Endothelial cell of umbilical vein (primary cell): Measurements from ENCODE around the gene EFEMP1. TPM values are rescaled to one million over a fixed set of nuclear protein-coding genes. Genes with fewer than 3 reads are reported as not detected.
A peak's percentile ranks its signal among the peaks of the same experiment; 100 is the strongest.

Experiments
- BruUV-seq: library from RNA; stranded (reverse); fragments of 400-500 nt; replicated peaks from 2 replicates; lab custom pipeline; 2021; lab: Mats Ljungman, UMichigan
- CTCF ChIA-PET: fragments of 300-600, 350-600 bp; sonication (Branson Sonifier 250); formaldehyde crosslinking; loops from one replicate; lab custom pipeline; 2021; ENCODE audit warnings: antibody characterized with exemption, inconsistent platforms; lab: Charles Lee
- POLR2A ChIA-PET: fragments of 300-600, 350-600 bp; sonication (Branson Sonifier 250); formaldehyde crosslinking; loops from one replicate; lab custom pipeline; 2021; ENCODE audit warnings: antibody characterized with exemption, inconsistent platforms; lab: Charles Lee
- DNase-seq: peaks from one replicate; pipeline ENCODE4 v3.0.0-alpha.2; 2011; ENCODE audit warnings: low read depth, low spot score
- FAIRE-seq: peaks from 2 replicates; lab custom pipeline; 2011; peaks lifted over from hg19 to GRCh38; lab: Jason Lieb, UNC
- H2AFZ ChIP-seq: 2 replicates; pipeline ENCODE4 v1.6.0; 2012; ENCODE audit warnings: low read depth, low read length, control low read depth, inconsistent platforms
- H3K27ac ChIP-seq: 2 replicates; pipeline ENCODE4 v1.5.1; 2011; ENCODE audit warnings: low read depth, mild to moderate bottlenecking, control low read depth, low read length, moderate library complexity; ENCODE audit not compliant: insufficient read depth
- H3K27me3 ChIP-seq, 2 experiments: 2 replicates each; pipeline versions ENCODE4 v1.6.0 to v1.6.1; 2011; ENCODE audit warnings: low read length in 2 of 2, mixed read lengths in 1 of 2; ENCODE audit not compliant: control insufficient read depth in 2 of 2, insufficient read depth in 2 of 2
- H3K36me3 ChIP-seq, 2 experiments: 2 replicates in 1 of 2; 3 replicates in 1 of 2; pipeline ENCODE4 v1.5.1; 2011; ENCODE audit warnings: low read length in 2 of 2, mild to moderate bottlenecking in 1 of 2, moderate library complexity in 1 of 2; ENCODE audit not compliant: control insufficient read depth in 2 of 2, insufficient read depth in 2 of 2; ENCODE audit errors: extremely low read depth in 1 of 2
- H3K4me1 ChIP-seq: 3 replicates; pipeline ENCODE4 v1.5.1; 2011; ENCODE audit warnings: mild to moderate bottlenecking, low read length; ENCODE audit not compliant: control insufficient read depth, insufficient read depth; ENCODE audit errors: extremely low read depth
- H3K4me2 ChIP-seq: 2 replicates; pipeline ENCODE4 v1.6.1; 2011; ENCODE audit warnings: low read length, control low read depth, mixed read lengths; ENCODE audit not compliant: insufficient read depth
- H3K4me3 ChIP-seq, 3 experiments: fragments of 200-600 bp in 1 of 3; sonication (generic), shearing (Covaris generic) in 1 of 3; replicated peaks in 1 of 3; 2 replicates each; pipeline ENCODE4 v1.5.1; 2011 to 2016; ENCODE audit warnings: control low read depth in 3 of 3, low read length in 3 of 3, mild to moderate bottlenecking in 2 of 3, inconsistent platforms in 1 of 3, low read depth in 1 of 3, moderate library complexity in 1 of 3; ENCODE audit not compliant: insufficient read depth in 1 of 3
- H3K79me2 ChIP-seq: 2 replicates; pipeline ENCODE4 v1.6.0; 2012; ENCODE audit warnings: low read length, inconsistent platforms; ENCODE audit not compliant: control insufficient read depth, insufficient read depth
- H3K9ac ChIP-seq: replicated peaks from 2 replicates; pipeline ENCODE3; 2011; ENCODE audit warnings: low read length, control low read depth; ENCODE audit not compliant: insufficient read depth; ENCODE audit errors: extremely low read depth
- H3K9me1 ChIP-seq: replicated peaks from 3 replicates; pipeline ENCODE4 v1.6.0; 2011; ENCODE audit warnings: mild to moderate bottlenecking, low read length; ENCODE audit not compliant: control insufficient read depth, insufficient read depth; ENCODE audit errors: extremely low read depth
- H3K9me3 ChIP-seq: replicated peaks from 2 replicates; pipeline ENCODE4 v1.5.1; 2012; ENCODE audit warnings: low read length, inconsistent platforms; ENCODE audit not compliant: control insufficient read depth, insufficient read depth
- H4K20me1 ChIP-seq: replicated peaks from 2 replicates; pipeline ENCODE3; 2011; ENCODE audit warnings: mild to moderate bottlenecking, low read length; ENCODE audit not compliant: control insufficient read depth, insufficient read depth; ENCODE audit errors: extremely low read depth
- EZH2 ChIP-seq: IDR thresholded peaks from 2 replicates; pipeline ENCODE4 v1.6.1; 2012; ENCODE audit warnings: borderline replicate concordance, low read depth, mild to moderate bottlenecking, moderate library complexity, low read length, inconsistent platforms; ENCODE audit not compliant: severe bottlenecking
- FOS ChIP-seq: IDR thresholded peaks from 2 replicates; pipeline ENCODE4 v1.6.1; 2011; ENCODE audit warnings: mild to moderate bottlenecking, low read length, moderate library complexity, borderline replicate concordance; ENCODE audit not compliant: insufficient read depth
- GATA2 ChIP-seq: IDR thresholded peaks from 2 replicates; pipeline ENCODE4 v1.7.0; 2011; ENCODE audit warnings: low read depth, mild to moderate bottlenecking, moderate library complexity, mixed read lengths, low read length; ENCODE audit not compliant: insufficient read length, insufficient read depth
- JUN ChIP-seq: IDR thresholded peaks from 2 replicates; pipeline ENCODE4 v1.6.1; 2011; ENCODE audit warnings: borderline replicate concordance, low read depth; ENCODE audit not compliant: insufficient read length, insufficient read depth
- MAX ChIP-seq: IDR thresholded peaks from 2 replicates; pipeline ENCODE4 v1.6.1; 2011; ENCODE audit not compliant: insufficient read depth, insufficient read length
- MYC ChIP-seq: IDR thresholded peaks from one replicate; pipeline ENCODE4 v1.6.1; 2011; ENCODE audit warnings: mild to moderate bottlenecking, low read depth, low read length
- POLR2A ChIP-seq: IDR thresholded peaks from 2 replicates; pipeline ENCODE4 v1.6.1; 2012; ENCODE audit warnings: low read depth, mild to moderate bottlenecking, control low read depth, low read length
- POLR2AphosphoS5 ChIP-seq: IDR thresholded peaks from 2 replicates; pipeline ENCODE4 v1.6.1; 2012; ENCODE audit warnings: low read depth, mild to moderate bottlenecking, control low read depth, low read length, moderate library complexity; ENCODE audit not compliant: insufficient read depth
- dilution Hi-C: fragments of 300-500 bp; cut with MboI; formaldehyde crosslinking; loops from one replicate; pipeline ENCODE4 v1.15.0; 2019; ENCODE audit warnings: low sequenced_read_pairs; ENCODE audit not compliant: extremely low pct_ligation_motif_present
- intact Hi-C: fragments of 100-400 bp; cut with micrococcal nuclease; formaldehyde crosslinking; loops from one replicate; pipeline ENCODE4 v1.10.0; 2022
- polyA plus RNA-seq, 4 experiments: library from polyadenylated mRNA; depleted of rRNA in 3 of 4; stranded (reverse) in 3 of 4; unstranded in 1 of 4; fragments of >200 nt; gene quantifications; 2 replicates each; pipeline versions ENCODE4 v1.2.1 to v1.2.3, GENCODE V29; 2011 to 2012; ENCODE audit warnings: missing spikeins in 1 of 4
- total RNA-seq: library from RNA; stranded (reverse); gene quantifications from 2 replicates; pipeline ENCODE4 v1.2.3, GENCODE V29; 2021
- TF ChIP-seq, protein P1 (sequence below), 2 donors: IDR thresholded peaks; 1 replicate in 1 of 2; 2 replicates in 1 of 2; pipeline ENCODE4 v1.5.1; 2011; ENCODE audit warnings: low read length in 2 of 2, mild to moderate bottlenecking in 2 of 2, moderate library complexity in 2 of 2, control low read depth in 1 of 2, inconsistent platforms in 1 of 2, low read depth in 1 of 2; ENCODE audit not compliant: insufficient read depth in 1 of 2; ENCODE audit errors: extremely low read depth in 1 of 2

Gene EFEMP1
- total and polyA plus RNA-seq, 2 donors (not counting 3 experiments of a cell fraction or from before 2014, with no cell fraction given), result 2,981 to 11,813 TPM

DNA sequence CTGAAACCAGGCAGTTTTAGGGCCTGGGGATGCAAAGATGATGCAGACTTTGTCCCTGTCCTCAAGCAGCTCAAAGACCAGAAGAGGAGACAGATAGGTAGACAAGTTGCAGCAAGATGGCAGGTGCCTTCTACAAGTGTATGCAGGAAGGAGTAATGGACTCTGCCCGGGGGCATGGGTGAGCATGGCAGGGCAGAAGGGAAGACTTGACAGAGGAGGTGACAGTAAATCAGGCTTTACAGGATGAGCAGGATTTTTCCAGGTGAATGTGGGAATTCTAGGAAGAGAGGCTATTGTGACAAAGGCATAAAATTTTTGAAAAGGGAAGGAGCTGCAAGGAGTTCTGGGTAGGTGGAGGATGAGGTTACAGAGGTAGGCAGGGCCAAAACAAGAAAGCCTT lies 4.7 kb downstream of the EFEMP1 start:
- intact Hi-C loops (no loop called here), dilution Hi-C loops (no loop called here)
- H3K27me3 ChIP-seq, result no peaks in the 10 kb centered on the region
- H3K9ac ChIP-seq, result peak overlapping the region; percentile 98
- no peak overlapping the region for H2AFZ ChIP-seq
- no peaks in the 10 kb centered on the region for H3K9me3 ChIP-seq
- H3K36me3 ChIP-seq, result peaks cover 34 to 62% of the 10 kb centered on the region in 2 experiments
- peak; percentile 40 for DNase-seq
- H3K79me2 ChIP-seq, result peaks cover 100% of the 10 kb centered on the region
- BruUV-seq, result no TSS peak
- H4K20me1 ChIP-seq, result no peaks in the 10 kb centered on the region
- CTCF ChIA-PET, result interaction anchor here (0.8 to 4.3 kb wide), 6 partner anchors 9 to 91 kb away, joined by 3 to 25 read pairs (median 4); no protein-coding TSS in a partner anchor
- peak overlapping the region; percentile 82 for H3K27ac ChIP-seq
- FAIRE-seq, result no peak
- TF ChIP-seq JUN, result no peak
- TF ChIP-seq EZH2, result no peak
- no peak for TF ChIP-seq MYC
- TF ChIP-seq FOS, result no peak
- TF ChIP-seq GATA2, result no peak
- TF ChIP-seq, protein P1, sequence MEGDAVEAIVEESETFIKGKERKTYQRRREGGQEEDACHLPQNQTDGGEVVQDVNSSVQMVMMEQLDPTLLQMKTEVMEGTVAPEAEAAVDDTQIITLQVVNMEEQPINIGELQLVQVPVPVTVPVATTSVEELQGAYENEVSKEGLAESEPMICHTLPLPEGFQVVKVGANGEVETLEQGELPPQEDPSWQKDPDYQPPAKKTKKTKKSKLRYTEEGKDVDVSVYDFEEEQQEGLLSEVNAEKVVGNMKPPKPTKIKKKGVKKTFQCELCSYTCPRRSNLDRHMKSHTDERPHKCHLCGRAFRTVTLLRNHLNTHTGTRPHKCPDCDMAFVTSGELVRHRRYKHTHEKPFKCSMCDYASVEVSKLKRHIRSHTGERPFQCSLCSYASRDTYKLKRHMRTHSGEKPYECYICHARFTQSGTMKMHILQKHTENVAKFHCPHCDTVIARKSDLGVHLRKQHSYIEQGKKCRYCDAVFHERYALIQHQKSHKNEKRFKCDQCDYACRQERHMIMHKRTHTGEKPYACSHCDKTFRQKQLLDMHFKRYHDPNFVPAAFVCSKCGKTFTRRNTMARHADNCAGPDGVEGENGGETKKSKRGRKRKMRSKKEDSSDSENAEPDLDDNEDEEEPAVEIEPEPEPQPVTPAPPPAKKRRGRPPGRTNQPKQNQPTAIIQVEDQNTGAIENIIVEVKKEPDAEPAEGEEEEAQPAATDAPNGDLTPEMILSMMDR (IDR thresholded peaks at IDR 0.05; ENCODE audit: extremely low read depth in 1 of 2, insufficient read depth in 1 of 2, low read depth in 1 of 2, low read length in 2 of 2), result no peak
- TF ChIP-seq POLR2A, result no peak
- TF ChIP-seq MAX, result no peak
- TF ChIP-seq POLR2AphosphoS5, result no peak
- POLR2A ChIA-PET, result interaction anchor here (2.2 to 2.6 kb wide), 2 partner anchors 42 to 47 kb away, joined by 5 to 12 read pairs; no protein-coding TSS in a partner anchor
- peaks cover 73% of the 10 kb centered on the region for H3K4me1 ChIP-seq
- H3K9me1 ChIP-seq, result no peaks in the 10 kb centered on the region
- peak overlapping the region; percentile 99 for H3K4me2 ChIP-seq
- H3K4me3 ChIP-seq, result peak overlapping the region; percentile 22 to 97 (median 57)
